Thyroid gland (tissue), 4 donors: ENCODE results near the gene ARMC9. TPM values are rescaled to one million over a fixed set of nuclear protein-coding genes. Genes with fewer than 3 reads are reported as not detected.

Experiments
- DNase-seq, 2 donors: peaks; one replicate each; pipeline ENCODE4 v3.0.0-alpha.2; 2019
- H3K27ac ChIP-seq, 3 donors: fragments of 200-600 bp; sonication (generic); 1 replicate in 2 of 3; 2 replicates in 1 of 3; pipeline ENCODE4 v1.5.1; 2016 to 2019; ENCODE audit warnings: mild to moderate bottlenecking in 1 of 3, moderate library complexity in 1 of 3
- H3K27me3 ChIP-seq: fragments of 200-600 bp; sonication (generic); one replicate; pipeline ENCODE4 v1.5.1; 2019
- H3K36me3 ChIP-seq, 2 donors: fragments of 200-600 bp; sonication (generic); one replicate each; pipeline ENCODE4 v1.5.1; 2016 to 2019
- H3K4me1 ChIP-seq, 2 donors: fragments of 200-600 bp; sonication (generic); one replicate each; pipeline ENCODE4 v1.5.1; 2017 to 2019
- H3K4me3 ChIP-seq, 3 donors: fragments of 200-600 bp; sonication (generic); replicated peaks in 1 of 3; 1 replicate in 2 of 3; 2 replicates in 1 of 3; pipeline ENCODE4 v1.5.1; 2016; ENCODE audit warnings: mild to moderate bottlenecking in 1 of 3
- H3K9me3 ChIP-seq: fragments of 200-600 bp; sonication (generic); one replicate; pipeline ENCODE4 v1.5.1; 2017
- POLR2A ChIP-seq, 2 donors: fragments of 450-650 bp; IDR thresholded peaks; one replicate each; pipeline ENCODE4 v1.6.1; 2017; ENCODE audit warnings: antibody characterized with exemption in 2 of 2, mild to moderate bottlenecking in 2 of 2, moderate library complexity in 1 of 2
- WGBS, 2 donors: methylation state at CpG; one replicate each; pipeline ENCODE4 v1.1.5; 2017; 5-methylcytosine and 5-hydroxymethylcytosine counted together
- intact Hi-C: fragments of 100-400 bp; cut with DNase I; formaldehyde crosslinking; loops from one replicate; pipeline ENCODE4 v1.15.1; 2023
- total RNA-seq, 4 donors: library from RNA; depleted of rRNA; stranded (reverse); fragments of >200 nt; gene quantifications; one replicate each; pipeline ENCODE4 v1.2.3, GENCODE V29; 2016
- TF ChIP-seq, protein P1 (sequence below), 6 experiments: fragments of 200-600 bp in 3 of 6; fragments of 450-650 bp in 3 of 6; sonication (generic) in 3 of 6; IDR thresholded peaks; one replicate each; pipeline ENCODE4 v1.5.1; 2016 to 2019; ENCODE audit warnings: antibody characterized with exemption in 6 of 6, mild to moderate bottlenecking in 2 of 6, inconsistent platforms in 1 of 6, moderate library complexity in 1 of 6

ARMC9 gene
- total RNA-seq, 4 donors from 2014 or later: 20.3 to 30.7 (median 28.0) TPM

DNA sequence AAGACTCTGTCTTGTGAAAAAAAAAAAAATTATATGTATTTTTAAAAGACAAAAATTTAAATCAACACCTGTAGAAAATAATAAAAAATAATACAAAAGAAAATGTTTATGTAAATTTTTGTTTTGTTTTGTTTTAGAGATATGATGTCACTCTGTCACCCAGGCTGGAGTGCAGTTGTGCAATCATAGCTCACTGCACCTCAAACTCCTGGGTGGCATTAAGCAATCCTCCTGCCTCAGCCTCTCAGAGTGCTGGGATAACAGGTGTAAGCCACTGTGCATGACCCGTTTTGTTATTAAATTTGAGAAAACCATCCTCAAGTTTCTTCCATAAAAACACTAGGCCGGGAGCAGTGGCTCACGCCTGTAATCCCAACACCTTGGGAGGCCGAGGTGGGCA is 140.9 kb downstream of the ARMC9 start:
- no peak for DNase-seq
- no peak for TF ChIP-seq POLR2A (IDR thresholded peaks at IDR 0.05)
- TF ChIP-seq, protein P1, sequence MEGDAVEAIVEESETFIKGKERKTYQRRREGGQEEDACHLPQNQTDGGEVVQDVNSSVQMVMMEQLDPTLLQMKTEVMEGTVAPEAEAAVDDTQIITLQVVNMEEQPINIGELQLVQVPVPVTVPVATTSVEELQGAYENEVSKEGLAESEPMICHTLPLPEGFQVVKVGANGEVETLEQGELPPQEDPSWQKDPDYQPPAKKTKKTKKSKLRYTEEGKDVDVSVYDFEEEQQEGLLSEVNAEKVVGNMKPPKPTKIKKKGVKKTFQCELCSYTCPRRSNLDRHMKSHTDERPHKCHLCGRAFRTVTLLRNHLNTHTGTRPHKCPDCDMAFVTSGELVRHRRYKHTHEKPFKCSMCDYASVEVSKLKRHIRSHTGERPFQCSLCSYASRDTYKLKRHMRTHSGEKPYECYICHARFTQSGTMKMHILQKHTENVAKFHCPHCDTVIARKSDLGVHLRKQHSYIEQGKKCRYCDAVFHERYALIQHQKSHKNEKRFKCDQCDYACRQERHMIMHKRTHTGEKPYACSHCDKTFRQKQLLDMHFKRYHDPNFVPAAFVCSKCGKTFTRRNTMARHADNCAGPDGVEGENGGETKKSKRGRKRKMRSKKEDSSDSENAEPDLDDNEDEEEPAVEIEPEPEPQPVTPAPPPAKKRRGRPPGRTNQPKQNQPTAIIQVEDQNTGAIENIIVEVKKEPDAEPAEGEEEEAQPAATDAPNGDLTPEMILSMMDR (IDR thresholded peaks at IDR 0.05): no peak
- intact Hi-C loops: no loop called here
- Histone ChIP-seq H3K36me3 (no peaks in the 10 kb centered on the region), H3K9me3 (no peaks in the 10 kb centered on the region), H3K27me3 (no peaks in the 10 kb centered on the region), H3K4me1 (no peaks in the 10 kb centered on the region), H3K27ac (no peak overlapping the region), H3K4me3 (no peak overlapping the region)
- WGBS, 2 donors: 86 to 87% methylated on average over 4 of the region's 4 CpGs

DNA sequence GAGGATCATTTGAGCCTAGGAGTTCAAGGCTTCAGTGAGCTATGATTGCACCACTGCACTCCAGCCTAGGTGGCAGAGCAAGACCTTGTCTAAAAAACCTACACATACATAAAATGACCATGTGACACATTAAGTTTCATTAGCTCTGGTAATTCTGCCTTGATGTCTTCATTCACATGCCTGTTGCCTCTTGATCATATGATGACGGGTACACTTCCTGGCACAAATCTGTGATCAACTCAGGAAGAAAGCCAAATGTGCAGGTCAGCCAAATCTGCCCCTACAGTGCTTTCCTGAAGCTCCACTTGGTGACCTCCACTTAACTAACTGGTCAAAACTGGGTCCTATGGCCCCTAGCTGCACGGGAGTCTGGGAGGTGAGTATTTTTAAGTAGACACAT is 142.7 kb downstream of the ARMC9 start:
- 82 to 88% methylated on average over 2 of the region's 2 CpGs for WGBS, 2 donors
- Histone ChIP-seq H3K36me3 (no peaks in the 10 kb centered on the region), H3K9me3 (no peaks in the 10 kb centered on the region), H3K4me3 (no peak overlapping the region), H3K27me3 (no peaks in the 10 kb centered on the region), H3K27ac (no peak overlapping the region), H3K4me1 (no peaks in the 10 kb centered on the region)
- intact Hi-C loops: no loop called here
- no peak for TF ChIP-seq POLR2A (IDR thresholded peaks at IDR 0.05)
- TF ChIP-seq, protein P1 (IDR thresholded peaks at IDR 0.05): no peak
- DNase-seq: no peak

DNA sequence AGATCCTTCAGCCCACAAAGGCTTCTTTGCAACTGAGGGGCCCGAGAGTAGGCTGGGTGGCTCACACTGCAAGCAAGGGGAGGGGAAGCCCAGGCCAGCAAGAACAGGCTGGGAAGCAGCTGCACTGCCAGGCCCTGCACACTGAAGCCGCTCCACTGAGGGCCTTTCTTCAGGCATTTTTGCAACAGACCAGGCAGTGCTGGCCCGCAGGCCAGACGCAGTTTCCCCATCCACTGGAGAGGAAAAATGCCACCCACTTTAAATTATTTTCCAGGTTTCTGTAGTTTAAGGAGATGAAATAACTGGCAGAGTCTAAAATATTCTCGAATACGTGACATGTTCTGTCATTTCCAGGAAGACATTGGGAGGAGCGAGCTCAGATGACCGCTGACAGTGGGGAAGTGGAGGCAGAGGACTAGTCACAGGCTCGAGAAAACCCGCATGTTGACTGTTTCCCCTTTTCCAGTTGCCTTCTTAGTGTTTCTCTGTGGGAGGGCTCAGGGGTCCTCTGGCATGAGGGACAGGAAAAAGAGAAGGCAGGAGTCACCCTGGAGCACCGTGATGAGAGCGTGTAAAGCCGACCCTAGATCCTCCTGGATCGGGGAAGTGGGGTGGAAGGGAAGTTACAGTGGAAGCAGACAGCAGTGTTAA is 143.8 kb downstream of the ARMC9 start:
- no peaks in the 10 kb centered on the region for H3K9me3 ChIP-seq

GRCh38 chr2:231343006-231343710 is 144.7 kb downstream of the ARMC9 start:
- no peak overlapping the region for H3K27ac ChIP-seq
- no peaks in the 10 kb centered on the region for H3K9me3 ChIP-seq
- no peaks in the 10 kb centered on the region for H3K36me3 ChIP-seq
- H3K27me3 ChIP-seq: no peaks in the 10 kb centered on the region
- intact Hi-C loops: no loop called here
- no peak overlapping the region for H3K4me3 ChIP-seq
- H3K4me1 ChIP-seq: no peaks in the 10 kb centered on the region
- 92 to 93% methylated on average over 4 of the region's 4 CpGs for WGBS, 2 donors
- TF ChIP-seq, protein P1 (IDR thresholded peaks at IDR 0.05): no peak
- no peak for TF ChIP-seq POLR2A (IDR thresholded peaks at IDR 0.05)
- no peak for DNase-seq

More for the DNA sequence above, 143.8 kb downstream of the ARMC9 start:
- Histone ChIP-seq H3K36me3 (no peaks in the 10 kb centered on the region), H3K4me1 (no peaks in the 10 kb centered on the region), H3K27me3 (no peaks in the 10 kb centered on the region), H3K4me3 (no peak overlapping the region), H3K27ac (no peak overlapping the region)
- intact Hi-C loops: no loop called here
- DNase-seq: no peak
- TF ChIP-seq POLR2A (IDR thresholded peaks at IDR 0.05): no peak
- TF ChIP-seq, protein P1 (IDR thresholded peaks at IDR 0.05): no peak
- 83 to 86% methylated on average over 14 of the region's 14 CpGs for WGBS, 2 donors

GRCh38 chr2:231343988-231344387 is 145.6 kb downstream of the ARMC9 start:
- Histone ChIP-seq H3K4me1 (no peaks in the 10 kb centered on the region), H3K36me3 (no peaks in the 10 kb centered on the region), H3K27me3 (no peaks in the 10 kb centered on the region), H3K4me3 (no peak overlapping the region), H3K27ac (no peak overlapping the region), H3K9me3 (no peaks in the 10 kb centered on the region)
- intact Hi-C loops: no loop called here
- TF ChIP-seq POLR2A (IDR thresholded peaks at IDR 0.05): no peak
- TF ChIP-seq, protein P1 (IDR thresholded peaks at IDR 0.05): no peak
- WGBS, 2 donors: 91 to 93% methylated on average over 3 of the region's 3 CpGs
- no peak for DNase-seq
